ENCODE data around the gene MYO5A. TPM values are rescaled to one million over a fixed set of nuclear protein-coding genes. Genes with fewer than 3 reads are reported as not detected.

The MYO5A gene
- total RNA-seq, 1 experiment from 2014 or later, result 21.8 TPM

GRCh38 chr15:52405856-52406255 is 122.8 kb downstream of the MYO5A start:
- Histone ChIP-seq H3K79me1 (ENCODE audit: insufficient read depth, low read depth, low read length, poor library complexity, severe bottlenecking) (no peaks in the 10 kb centered on the region), H3K9me3 (ENCODE audit: control insufficient read depth, low read depth, low read length) (no peaks in the 10 kb centered on the region), H2BK120ac (ENCODE audit: low read depth, low read length, poor library complexity, severe bottlenecking) (no peak overlapping the region), H2AK5ac (ENCODE audit: insufficient read length, low read length) (no peak overlapping the region), H3K18ac (ENCODE audit: insufficient read length, low read depth, low read length) (no peak overlapping the region), H4K91ac (ENCODE audit: insufficient read length, low read depth, low read length) (no peak overlapping the region), H3K4me1 (ENCODE audit: insufficient read depth, low read length) (no peaks in the 10 kb centered on the region), H3K23me2 (ENCODE audit: insufficient read length, low read depth, low read length, poor library complexity, severe bottlenecking) (no peaks in the 10 kb centered on the region), H3K4me2 (ENCODE audit: insufficient read depth, insufficient read length, low read length) (no peak overlapping the region), H3K27ac (ENCODE audit: insufficient read length, low read depth, low read length) (no peak overlapping the region), H2AFZ (ENCODE audit: low read length) (no peak overlapping the region), H2BK20ac (ENCODE audit: low read depth, low read length, poor library complexity, severe bottlenecking) (no peak overlapping the region), H3K14ac (ENCODE audit: insufficient read depth, low read length) (no peak overlapping the region), H2BK15ac (ENCODE audit: low read depth, low read length) (no peak overlapping the region), H3K9ac (ENCODE audit: extremely low read depth, insufficient read length, low read length) (no peak overlapping the region), H3T11ph (ENCODE audit: low read length) (no peak overlapping the region), H3K23ac (ENCODE audit: insufficient read length, low read depth, low read length) (no peak overlapping the region), H3K27me3 (ENCODE audit: insufficient read depth, low read length) (no peaks in the 10 kb centered on the region), H2BK5ac (ENCODE audit: insufficient read length, low read length) (no peak overlapping the region), H4K5ac (ENCODE audit: insufficient read length, low read depth, low read length) (no peak overlapping the region), H2BK12ac (ENCODE audit: insufficient read length, low read depth, low read length) (no peak overlapping the region), H3K79me2 (ENCODE audit: insufficient read depth, low read length) (no peaks in the 10 kb centered on the region), H4K8ac (replicated peaks; ENCODE audit: insufficient read length, low read depth, low read length) (no peak overlapping the region), H3K4ac (ENCODE audit: low read depth, low read length) (no peak overlapping the region), H3K56ac (ENCODE audit: insufficient read length, low read depth, low read length) (no peak overlapping the region), H4K20me1 (ENCODE audit: control insufficient read depth, insufficient read depth, insufficient read length) (no peaks in the 10 kb centered on the region)
- WGBS (ENCODE audit: extremely low coverage, insufficient read length, low lambda C conversion rate), result no CpG with 5 or more reads among the region's 3 CpGs
- DNase-seq, result no peak
- Mint-ChIP-seq H3K4me3 (no peak overlapping the region), H3K27ac (no peak overlapping the region), H3K9me3 (no peaks in the 10 kb centered on the region), H3K4me1 (no peaks in the 10 kb centered on the region), H3K36me3 (ENCODE audit: insufficient read depth in 1 of 3, low read depth in 3 of 3) (no peaks in the 10 kb centered on the region; a peak in 1 of 7 replicates), H3K27me3 (ENCODE audit: low read depth) (no peaks in the 10 kb centered on the region)
- no peak for TF ChIP-seq CTCF (conservative IDR thresholded peaks at IDR 0.05)
